Body of pancreas (tissue), 4 donors: ENCODE results near the gene STK39. TPM values are rescaled to one million over a fixed set of nuclear protein-coding genes. Genes with fewer than 3 reads are reported as not detected.

ENCODE experiments used
- ATAC-seq: fragments of 150-250 bp; one replicate; pipeline ENCODE4 v1.9.1; 2016
- DNase-seq, 4 donors: peaks; one replicate each; pipeline ENCODE4 v3.0.0-alpha.2; 2019
- H3K27ac ChIP-seq, 4 donors: fragments of 200-600 bp; sonication (generic); 1 replicate in 3 of 4; 2 replicates in 1 of 4; pipeline versions ENCODE4 v1.5.1 to v1.6.1; 2016 to 2019; ENCODE audit warnings: mild to moderate bottlenecking in 1 of 4, mixed read lengths in 1 of 4, moderate library complexity in 1 of 4
- H3K27me3 ChIP-seq, 2 donors: fragments of 200-600 bp; sonication (generic); one replicate each; pipeline ENCODE4 v1.6.0; 2016; ENCODE audit warnings: mild to moderate bottlenecking in 1 of 2
- H3K36me3 ChIP-seq, 2 donors: fragments of 200-600 bp; sonication (generic); replicated peaks in 1 of 2; 2 replicates each; pipeline ENCODE4 v1.5.1; 2016; ENCODE audit warnings: low read depth in 2 of 2; ENCODE audit not compliant: insufficient read depth in 1 of 2
- H3K4me1 ChIP-seq: fragments of 200-600 bp; sonication (generic); one replicate; pipeline ENCODE4 v1.6.0; 2016
- H3K4me3 ChIP-seq, 2 donors: fragments of 200-600 bp; sonication (generic); 1 replicate in 1 of 2; 2 replicates in 1 of 2; pipeline ENCODE4 v1.5.1; 2016 to 2019
- H3K9me3 ChIP-seq, 3 donors: fragments of 200-600 bp; sonication (generic); 1 replicate in 2 of 3; 2 replicates in 1 of 3; pipeline ENCODE4 v1.5.1; 2016
- POLR2A ChIP-seq, 3 donors: fragments of 450-650 bp; IDR thresholded peaks; one replicate each; pipeline ENCODE4 v1.6.1; 2016; ENCODE audit warnings: antibody characterized with exemption in 3 of 3, mild to moderate bottlenecking in 2 of 3
- WGBS, 2 donors: methylation state at CpG; one replicate each; pipeline ENCODE4 v1.1.5; 2017; 5-methylcytosine and 5-hydroxymethylcytosine counted together
- intact Hi-C: fragments of 100-400 bp; cut with DNase I; formaldehyde crosslinking; loops from one replicate; pipeline ENCODE4 v1.15.1; 2023
- total RNA-seq, 2 donors: library from RNA; depleted of rRNA; stranded (reverse); fragments of >200 nt; gene quantifications; one replicate each; pipeline ENCODE4 v1.1.0, GENCODE V29; 2016
- TF ChIP-seq, protein P1 (sequence below), 7 experiments: fragments of 450-650 bp in 4 of 7; fragments of 200-600 bp in 3 of 7; sonication (generic) in 3 of 7; IDR thresholded peaks; one replicate each; pipeline ENCODE4 v1.5.1; 2016 to 2019; ENCODE audit warnings: antibody characterized with exemption in 7 of 7

Gene STK39
- total RNA-seq, 2 donors from 2014 or later = 12.9 to 15.8 TPM

- DNase-seq (no peak), ATAC-seq (no peak)
- no peak for TF ChIP-seq POLR2A (IDR thresholded peaks at IDR 0.05)
- TF ChIP-seq, protein P1, sequence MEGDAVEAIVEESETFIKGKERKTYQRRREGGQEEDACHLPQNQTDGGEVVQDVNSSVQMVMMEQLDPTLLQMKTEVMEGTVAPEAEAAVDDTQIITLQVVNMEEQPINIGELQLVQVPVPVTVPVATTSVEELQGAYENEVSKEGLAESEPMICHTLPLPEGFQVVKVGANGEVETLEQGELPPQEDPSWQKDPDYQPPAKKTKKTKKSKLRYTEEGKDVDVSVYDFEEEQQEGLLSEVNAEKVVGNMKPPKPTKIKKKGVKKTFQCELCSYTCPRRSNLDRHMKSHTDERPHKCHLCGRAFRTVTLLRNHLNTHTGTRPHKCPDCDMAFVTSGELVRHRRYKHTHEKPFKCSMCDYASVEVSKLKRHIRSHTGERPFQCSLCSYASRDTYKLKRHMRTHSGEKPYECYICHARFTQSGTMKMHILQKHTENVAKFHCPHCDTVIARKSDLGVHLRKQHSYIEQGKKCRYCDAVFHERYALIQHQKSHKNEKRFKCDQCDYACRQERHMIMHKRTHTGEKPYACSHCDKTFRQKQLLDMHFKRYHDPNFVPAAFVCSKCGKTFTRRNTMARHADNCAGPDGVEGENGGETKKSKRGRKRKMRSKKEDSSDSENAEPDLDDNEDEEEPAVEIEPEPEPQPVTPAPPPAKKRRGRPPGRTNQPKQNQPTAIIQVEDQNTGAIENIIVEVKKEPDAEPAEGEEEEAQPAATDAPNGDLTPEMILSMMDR (IDR thresholded peaks at IDR 0.05) = no peak
- no peaks in the 10 kb centered on the region for H3K27me3 ChIP-seq
- H3K4me3 ChIP-seq = no peak overlapping the region
- no peaks in the 10 kb centered on the region for H3K9me3 ChIP-seq
- H3K36me3 ChIP-seq = no peaks in the 10 kb centered on the region
- intact Hi-C loops = no loop called here
- H3K4me1 ChIP-seq = peaks cover 5% of the 10 kb centered on the region
- no peak overlapping the region for H3K27ac ChIP-seq
- WGBS, 2 donors = 76 to 90% methylated on average over 6 of the region's 6 CpGs
Observed at GRCh38 chr2:168149986-168150385, 97.4 kb downstream of the STK39 start.

DNA sequence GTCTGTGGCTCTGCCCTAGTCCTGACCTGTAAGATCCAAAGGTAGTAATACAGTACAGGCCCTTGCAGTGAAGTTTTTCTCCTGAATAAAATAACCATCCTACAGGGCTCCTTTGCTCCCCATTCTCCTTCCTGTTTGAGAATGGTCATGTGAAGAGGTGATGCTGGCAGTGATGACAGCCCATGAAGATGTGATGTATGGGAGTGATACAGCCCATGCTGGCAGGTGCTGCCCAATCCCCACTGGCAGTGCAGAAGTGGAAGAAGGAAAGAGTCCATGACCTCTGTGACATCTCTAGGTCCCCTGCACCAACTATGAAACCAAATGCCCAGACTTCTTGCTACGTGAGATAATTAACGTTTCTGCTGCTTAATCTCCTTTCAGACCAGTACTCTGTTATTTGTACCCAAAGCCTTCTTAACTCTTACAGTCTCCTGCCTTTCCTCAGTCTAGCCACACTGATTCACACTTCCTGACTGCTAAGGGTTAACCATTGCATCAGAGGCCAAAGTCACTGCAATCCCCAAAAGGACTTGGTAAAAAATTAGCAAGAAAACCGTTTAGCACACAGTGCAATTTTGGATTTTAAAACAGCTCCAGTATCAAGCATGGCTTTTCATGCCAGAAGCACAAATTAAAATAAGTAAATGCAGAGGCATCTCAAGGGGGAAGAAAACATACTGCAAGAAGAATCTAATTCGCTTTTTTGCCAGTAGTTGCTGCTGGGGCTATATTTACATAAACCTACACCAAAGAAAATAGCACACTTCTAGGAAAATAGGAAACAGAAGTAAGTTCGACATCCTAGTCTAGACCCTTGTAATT, 98.0 kb downstream of the STK39 start:
- Histone ChIP-seq H3K4me3 (no peak overlapping the region), H3K4me1 (peaks cover 5% of the 10 kb centered on the region), H3K36me3 (no peaks in the 10 kb centered on the region), H3K27me3 (no peaks in the 10 kb centered on the region), H3K9me3 (no peaks in the 10 kb centered on the region), H3K27ac (no peak overlapping the region)
- intact Hi-C loops = no loop called here
- no peak for DNase-seq
- no peak for ATAC-seq
- TF ChIP-seq POLR2A (IDR thresholded peaks at IDR 0.05) = no peak
- TF ChIP-seq, protein P1 (IDR thresholded peaks at IDR 0.05) = no peak
- 58 to 77% methylated on average over 5 of the region's 5 CpGs for WGBS, 2 donors

DNA sequence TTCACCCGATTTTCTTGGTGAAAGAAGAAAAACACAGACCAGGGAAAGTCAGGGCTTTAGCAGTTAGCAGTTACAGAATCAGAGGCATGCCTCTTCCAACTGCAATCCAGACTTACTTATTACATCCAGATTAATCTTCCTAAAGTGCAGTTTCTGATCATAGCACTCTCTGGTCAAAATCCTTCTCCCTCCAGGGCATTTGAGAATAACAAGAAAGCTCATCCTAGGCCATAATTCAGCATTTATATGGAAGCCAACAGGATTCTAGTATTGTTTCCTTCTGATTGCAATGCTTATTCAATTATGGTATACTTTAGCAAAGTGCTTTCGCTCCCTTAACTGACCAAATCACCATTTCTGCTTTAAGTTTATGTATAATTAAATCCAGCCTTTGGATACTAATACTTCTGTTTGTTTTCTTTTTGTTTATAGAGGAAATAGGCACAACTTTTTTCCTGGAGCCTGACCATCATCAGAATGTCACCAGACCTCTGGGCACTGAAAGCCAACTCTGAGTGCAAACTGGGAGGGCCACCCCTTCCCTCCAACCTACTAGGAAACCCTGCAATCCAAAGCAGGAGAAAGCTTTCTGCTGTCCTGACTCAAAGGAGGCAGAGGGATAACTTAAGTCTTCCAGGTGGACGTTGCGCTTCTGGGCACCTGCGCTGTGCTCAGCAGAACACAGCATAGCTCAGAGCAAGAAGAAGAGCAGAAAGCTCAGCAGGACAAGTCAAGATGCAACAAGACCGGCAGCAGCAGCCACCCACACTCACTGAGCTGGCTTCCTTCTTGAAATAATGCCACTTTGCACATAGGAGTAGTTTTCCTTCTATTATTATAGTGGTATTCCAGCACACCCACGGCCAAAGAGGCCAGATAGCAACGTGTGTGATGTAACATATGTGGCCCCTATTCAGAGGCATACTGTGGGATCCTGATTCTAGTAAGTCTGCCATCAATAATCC, 99.3 kb downstream of the STK39 start:
- no peaks in the 10 kb centered on the region for H3K36me3 ChIP-seq
- no peaks in the 10 kb centered on the region for H3K27me3 ChIP-seq
- 75 to 81% methylated on average over 5 to 8 of the region's 8 CpGs for WGBS, 2 donors
- H3K4me3 ChIP-seq = no peak overlapping the region
- H3K9me3 ChIP-seq = no peaks in the 10 kb centered on the region
- TF ChIP-seq, protein P1 (IDR thresholded peaks at IDR 0.05) = no peak
- no peak for TF ChIP-seq POLR2A (IDR thresholded peaks at IDR 0.05)
- DNase-seq (no peak), ATAC-seq (no peak)
- peaks cover 5% of the 10 kb centered on the region for H3K4me1 ChIP-seq
- H3K27ac ChIP-seq = no peak overlapping the region
- intact Hi-C loops = no loop called here

DNA sequence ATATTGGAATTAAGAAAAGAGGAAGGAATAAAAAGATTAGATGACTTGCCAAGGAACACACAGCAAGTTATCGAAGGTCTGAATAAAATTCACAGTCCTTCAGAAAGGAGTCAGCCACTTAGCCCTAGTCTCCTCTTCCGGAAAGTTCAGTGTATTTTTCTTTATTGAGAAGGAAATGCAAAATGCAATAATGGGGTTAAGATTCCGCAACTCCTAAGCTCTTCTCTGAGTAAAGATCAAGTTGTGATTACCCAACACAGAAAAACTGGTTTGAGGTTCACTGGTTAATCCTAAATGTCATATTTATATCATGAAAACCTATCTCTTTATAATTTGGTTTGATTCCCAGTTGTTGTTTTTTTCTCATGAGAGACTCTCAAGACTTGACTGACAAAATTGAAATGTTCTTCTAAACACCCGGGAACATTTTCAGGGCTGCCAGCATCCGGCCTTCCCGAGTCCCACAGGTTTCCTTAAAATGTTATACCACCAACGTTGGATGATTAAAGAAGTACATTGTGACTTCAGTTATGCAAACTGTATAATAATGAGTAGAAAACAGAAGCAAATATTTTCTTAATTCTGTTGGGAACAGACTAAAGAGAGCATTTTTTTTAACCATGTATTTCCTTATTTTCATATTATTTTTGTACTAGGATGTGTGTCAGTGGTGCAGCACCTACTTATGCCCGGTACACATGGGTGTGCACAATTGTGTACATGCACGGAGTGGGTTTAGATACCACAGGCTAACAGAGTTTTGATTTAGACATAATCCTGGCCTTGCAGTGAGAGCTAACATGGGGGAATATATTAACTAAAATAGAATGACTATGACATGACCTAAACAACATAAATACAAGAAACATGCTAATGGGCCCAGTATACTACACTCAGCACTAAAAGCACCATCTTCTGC, 100.2 kb downstream of the STK39 start:
- WGBS, 2 donors = 80 to 84% methylated on average over 9 of the region's 9 CpGs
- Histone ChIP-seq H3K27ac (no peak overlapping the region), H3K27me3 (no peaks in the 10 kb centered on the region), H3K36me3 (no peaks in the 10 kb centered on the region), H3K4me1 (peaks cover 5% of the 10 kb centered on the region), H3K9me3 (no peaks in the 10 kb centered on the region), H3K4me3 (no peak overlapping the region)
- ATAC-seq (no peak), DNase-seq (no peak)
- TF ChIP-seq, protein P1 (IDR thresholded peaks at IDR 0.05) = no peak
- TF ChIP-seq POLR2A (IDR thresholded peaks at IDR 0.05) = no peak
- intact Hi-C loops = no loop called here
